Measurements from ENCODE around the gene ANGPTL2.
"Not testable (repeated sequence)": the region's sequence is repeated elsewhere in the genome, so short reads cannot be mapped to it uniquely, and the experiment has no call there.

Gene ANGPTL2, protein sequence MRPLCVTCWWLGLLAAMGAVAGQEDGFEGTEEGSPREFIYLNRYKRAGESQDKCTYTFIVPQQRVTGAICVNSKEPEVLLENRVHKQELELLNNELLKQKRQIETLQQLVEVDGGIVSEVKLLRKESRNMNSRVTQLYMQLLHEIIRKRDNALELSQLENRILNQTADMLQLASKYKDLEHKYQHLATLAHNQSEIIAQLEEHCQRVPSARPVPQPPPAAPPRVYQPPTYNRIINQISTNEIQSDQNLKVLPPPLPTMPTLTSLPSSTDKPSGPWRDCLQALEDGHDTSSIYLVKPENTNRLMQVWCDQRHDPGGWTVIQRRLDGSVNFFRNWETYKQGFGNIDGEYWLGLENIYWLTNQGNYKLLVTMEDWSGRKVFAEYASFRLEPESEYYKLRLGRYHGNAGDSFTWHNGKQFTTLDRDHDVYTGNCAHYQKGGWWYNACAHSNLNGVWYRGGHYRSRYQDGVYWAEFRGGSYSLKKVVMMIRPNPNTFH

DNA sequence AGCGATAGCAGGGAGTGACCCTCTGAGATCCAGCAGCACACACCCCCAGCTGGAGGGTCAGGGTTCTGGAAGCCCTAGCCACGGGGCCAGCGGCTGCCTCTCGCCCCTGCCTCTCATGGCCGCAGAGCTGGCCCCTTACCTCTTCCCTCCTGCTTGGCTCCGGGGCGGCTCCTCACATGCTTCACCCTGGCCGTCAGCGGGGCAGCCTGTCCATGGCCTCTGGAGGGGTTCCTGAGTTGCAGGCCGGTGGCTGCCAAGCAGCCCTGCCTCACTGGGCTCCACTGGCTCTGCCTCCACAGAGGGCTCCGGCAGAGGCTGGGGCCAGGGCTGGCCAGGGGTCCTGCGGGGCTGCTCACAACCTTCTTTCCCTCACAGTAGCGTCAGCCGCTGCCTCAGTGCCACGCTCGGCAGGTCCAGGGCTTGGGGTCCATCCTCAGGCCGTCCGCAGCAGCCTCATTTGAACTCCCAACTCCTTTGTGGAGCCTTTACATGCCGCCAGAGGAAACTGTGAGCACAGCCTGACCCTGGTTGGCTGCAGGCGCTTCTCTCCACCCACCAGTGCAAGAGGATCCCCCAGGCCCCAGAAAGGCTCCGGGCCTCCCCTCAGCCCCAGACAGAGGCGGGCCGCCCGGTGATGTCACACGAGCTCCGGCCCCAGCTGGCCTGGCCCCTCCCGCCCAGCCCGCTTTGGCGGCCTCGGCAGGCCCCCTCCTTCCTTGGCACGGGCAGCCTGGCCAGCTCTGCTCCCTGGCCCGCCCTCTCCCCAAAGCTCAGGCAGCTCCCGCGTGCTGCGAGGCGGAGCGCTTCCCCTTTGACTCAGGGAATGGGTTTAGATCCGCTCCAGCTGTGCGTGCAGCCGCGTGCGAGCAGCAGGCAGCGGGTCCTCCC lies at the start of gene ANGPTL2:
ANGPTL2 (minus strand) TSS at position 460 of the 888 bp plus-strand sequence. CDS start 13,904 bp downstream, outside the sequence.
- no peak for DNase-seq (ENCODE audit: low read depth)

DNA sequence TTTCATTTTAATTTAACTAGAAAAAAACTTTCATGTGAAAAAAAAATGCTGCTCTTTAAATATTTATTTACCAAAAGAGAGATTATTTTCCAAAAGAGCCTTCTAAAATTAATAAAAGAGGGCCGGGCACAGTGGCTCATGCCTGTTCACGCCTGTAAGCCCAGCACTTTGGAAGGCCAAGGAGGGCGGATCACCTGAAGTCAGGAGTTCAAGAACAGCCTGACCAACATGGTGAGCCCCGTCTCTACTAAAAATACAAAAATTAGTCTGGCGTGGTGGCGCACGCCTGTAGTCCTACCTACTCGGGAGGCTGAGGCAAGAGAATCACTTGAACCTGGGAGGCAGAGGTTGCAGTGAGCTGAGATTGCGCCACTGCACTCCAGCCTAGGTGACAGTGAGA lies 48.9 kb upstream of the ANGPTL2 start:
- not testable (repeated sequence) for DNase-seq (ENCODE audit: low read depth)

DNA sequence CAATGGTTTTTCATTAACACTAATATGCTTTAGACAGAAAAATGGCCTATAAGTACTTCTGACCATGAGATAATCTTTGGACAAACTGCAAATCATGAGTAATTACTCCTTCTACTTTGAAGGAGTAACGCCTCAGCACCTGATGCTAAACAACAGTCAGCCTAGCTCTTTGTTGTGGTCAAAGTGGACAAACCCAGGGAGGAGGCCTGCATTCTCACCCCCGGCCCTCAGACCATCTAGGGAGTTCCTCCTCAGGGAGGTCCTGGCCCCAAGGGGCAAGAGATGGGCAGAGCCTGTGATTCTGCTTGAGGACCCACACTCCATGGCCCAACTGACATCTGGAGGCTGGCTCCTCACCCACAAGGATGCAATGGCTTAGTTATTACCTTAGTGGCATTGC lies 48.2 kb upstream of the ANGPTL2 start:
- no peak for DNase-seq (ENCODE audit: low read depth)

DNA sequence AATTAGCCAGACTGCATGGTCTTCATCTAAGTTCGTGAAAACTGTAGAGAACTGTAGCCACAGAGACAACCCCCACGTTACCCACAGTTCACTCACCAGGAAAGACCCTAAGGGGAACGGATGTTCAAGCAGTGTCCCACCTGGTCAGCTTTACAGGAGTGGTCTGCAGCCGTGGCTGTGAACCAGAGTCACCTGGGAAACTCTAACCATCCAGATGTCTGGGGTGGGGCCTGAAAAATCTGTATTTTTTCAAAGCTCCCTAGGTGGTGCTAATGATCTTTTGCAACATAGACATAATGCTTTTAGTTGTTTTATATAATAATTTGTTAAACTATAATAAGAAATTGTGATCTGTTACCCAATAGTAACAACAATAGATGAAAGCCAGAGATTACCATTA lies 47.7 kb upstream of the ANGPTL2 start:
- DNase-seq (ENCODE audit: low read depth), result no peak

DNA sequence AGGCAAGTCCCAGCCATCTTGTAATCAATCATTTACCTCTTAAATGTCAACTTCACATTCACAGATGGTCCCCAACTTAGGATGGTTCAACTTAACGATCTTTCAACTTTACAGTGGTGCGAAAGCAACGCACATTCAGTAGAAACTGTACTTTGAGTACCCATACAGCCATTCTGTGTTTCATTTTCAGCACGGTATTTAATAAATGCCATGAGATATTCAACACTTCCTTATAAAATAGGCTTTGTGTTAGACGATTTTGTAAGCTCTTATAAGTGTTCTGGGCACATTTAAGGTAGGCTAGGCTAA lies 47.1 kb upstream of the ANGPTL2 start:
- no peak for DNase-seq (ENCODE audit: low read depth)

DNA sequence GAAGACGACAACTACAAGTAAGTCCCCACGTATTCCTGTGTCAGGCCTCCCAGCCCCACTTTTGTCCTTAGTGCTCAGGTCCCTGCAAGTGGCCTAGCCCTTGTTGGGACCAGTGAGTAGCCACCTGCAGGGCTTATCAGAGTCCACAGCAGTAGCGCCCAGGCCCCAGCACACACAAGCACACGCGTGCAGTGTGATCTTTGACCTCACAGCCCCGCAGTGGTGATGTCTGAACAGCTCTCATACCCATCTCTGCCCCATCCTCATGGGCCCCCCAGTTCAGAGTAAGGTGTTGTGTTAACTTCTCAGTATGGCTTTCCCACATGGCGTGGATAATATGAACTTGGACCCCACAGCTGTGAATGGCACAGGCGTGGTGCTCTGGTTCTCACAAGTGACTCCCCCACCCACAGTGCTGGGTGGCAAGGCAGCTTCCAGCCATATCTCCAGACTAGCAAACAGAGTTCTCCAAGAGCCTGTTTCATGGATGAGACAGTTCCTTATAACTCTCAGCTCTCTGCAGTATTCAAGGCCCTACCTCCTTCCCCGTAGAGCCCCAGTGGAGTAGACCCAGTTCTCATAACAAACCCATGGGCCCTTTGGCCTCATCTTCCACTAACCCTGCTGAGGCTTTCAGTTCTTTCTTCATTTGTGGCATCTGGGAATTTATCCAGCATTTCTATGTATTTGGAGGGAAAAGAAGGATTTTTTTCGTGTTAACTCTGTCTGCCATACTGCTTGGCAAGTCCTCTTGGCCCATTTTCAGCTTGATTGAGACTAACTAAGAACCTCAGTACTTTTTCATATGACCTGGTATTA lies 46.5 kb upstream of the ANGPTL2 start:
- no peak for DNase-seq (ENCODE audit: low read depth)

DNA sequence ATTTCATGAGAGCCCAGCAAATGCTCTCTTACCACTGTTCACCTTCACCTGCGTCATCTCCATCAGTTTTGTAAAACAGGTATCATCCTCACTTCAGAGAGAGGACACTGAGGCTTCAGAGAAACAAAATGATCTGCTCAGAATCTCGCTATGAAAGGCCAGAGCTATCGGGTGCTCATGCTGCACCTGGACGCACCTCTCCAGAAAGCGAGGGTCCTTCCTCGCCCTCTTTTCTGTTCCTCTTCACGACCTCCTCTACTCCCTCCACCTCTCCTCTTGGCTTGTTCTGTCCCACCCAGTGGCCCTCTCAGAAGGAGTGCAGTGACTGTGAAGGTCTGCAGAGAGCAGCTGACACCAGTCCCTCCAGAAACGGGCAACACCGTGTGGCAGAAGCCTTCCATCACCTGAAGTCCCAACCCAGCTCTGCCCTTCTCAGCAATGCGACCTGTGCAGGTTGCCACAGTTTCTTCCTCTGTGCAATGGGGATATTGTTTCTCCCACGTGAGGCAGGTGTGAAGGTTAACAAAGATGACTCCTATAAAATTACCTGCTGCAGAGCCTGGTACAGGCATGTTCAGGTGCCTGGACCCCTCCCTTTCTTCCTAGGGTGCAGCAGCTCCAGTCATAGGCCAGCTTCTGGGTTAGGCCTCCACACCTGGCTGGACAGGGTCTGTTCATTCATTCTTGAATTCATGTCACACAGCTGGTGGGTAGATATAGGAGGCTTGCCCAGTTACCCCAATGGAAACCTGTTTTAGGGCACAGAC lies 45.3 kb upstream of the ANGPTL2 start:
- no peak for DNase-seq (ENCODE audit: low read depth)

DNA sequence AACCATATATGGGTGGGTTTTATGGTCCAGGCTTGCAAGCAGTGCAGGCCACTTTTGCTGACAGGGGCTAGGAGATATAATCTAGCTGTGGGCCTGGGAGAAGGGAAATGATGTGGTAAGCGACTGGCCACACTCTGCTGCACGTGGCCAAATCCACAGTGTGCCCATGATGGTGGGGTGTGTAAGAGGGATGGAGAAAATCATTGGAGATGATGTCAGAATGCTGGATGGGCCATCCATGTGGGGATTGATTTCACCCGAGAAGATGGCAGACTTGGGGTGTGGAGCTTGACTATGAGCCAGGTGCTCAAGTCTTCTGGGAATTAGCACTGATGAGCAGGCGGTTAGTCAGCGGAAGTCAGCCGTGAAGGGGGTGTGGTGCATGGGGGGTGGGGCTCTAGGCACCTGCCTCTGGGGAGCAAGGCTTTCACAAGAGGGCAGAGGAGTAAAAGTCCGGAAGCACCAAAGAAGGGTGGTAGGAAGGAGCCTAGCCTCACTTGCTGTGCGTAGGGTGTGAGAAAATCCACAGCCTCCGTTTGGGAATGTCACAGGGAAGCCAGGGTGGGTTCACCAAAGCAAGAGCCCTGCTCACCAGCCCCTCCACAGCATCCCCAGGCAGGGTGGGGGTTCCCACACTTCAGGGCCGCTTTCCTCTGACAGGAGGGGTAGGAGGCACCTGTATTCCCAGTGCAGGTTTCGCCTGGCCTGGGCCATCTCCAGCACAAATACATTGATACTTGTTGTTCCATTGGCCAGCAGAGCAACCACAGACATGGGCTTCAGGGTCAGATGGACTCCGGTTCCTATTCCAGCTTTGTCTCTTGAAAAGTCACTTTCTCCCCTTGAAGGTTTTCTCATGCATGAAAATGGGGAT lies 44.5 kb upstream of the ANGPTL2 start:
- DNase-seq (ENCODE audit: low read depth), result no peak

DNA sequence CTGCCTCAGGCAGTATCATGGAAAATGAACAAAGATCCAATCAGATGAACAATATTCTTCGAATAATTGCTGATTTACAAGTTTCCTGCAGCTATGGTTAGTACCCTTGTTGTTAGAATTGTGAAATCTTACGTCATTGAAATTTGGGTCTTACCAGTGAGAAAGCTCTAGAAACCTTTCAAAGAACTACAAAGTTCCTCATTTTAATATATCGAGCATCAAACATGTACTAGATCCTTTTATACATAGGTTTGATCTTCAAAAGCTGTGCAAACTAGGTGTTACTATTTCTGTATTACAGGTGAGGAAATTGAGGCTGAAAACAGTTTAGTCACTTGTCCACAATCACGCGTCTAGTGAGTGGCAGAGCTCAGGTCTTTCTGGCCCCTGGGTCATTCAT lies 43.7 kb upstream of the ANGPTL2 start:
- no peak for DNase-seq (ENCODE audit: low read depth)

DNA sequence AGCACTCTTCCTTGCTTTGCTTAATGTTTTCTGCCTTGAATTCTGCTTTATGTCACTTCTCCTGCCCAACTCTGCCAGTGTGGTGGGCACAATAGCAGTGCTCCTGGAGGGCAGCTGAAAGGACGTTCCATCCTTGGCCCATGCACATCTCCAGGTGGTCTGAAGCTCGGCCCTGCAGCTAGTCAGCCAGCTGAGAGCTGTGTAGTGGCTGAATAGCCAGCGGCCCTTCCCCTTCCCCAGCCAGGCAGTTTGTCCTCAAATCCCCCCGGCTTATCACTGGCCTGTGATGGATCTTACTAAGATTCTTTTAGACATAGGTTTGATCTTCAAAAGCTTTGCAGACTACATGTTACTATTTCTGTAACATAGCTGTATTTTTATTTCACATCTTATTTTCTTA lies 42.7 kb upstream of the ANGPTL2 start:
- no peak for DNase-seq (ENCODE audit: low read depth)

DNA sequence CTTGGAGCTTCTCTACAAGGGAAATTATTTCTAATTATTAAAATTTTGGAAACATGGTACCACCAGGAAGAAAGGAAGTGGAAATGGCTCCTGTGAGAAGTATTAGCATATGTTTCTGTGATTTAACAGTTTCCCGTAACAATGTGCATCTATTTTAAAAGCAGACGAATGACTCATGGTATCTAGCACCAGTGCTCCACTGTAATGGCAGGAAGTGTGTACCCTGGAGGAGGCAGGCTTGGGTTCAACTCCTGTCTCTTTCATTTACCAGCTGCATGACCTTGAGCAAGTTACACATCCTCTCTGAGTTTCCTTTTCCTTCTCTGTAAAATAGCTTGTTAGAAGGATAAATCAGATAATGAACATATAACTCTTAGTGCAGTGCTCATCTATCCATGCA lies 41.0 kb upstream of the ANGPTL2 start:
- no peak for DNase-seq (ENCODE audit: low read depth)

DNA sequence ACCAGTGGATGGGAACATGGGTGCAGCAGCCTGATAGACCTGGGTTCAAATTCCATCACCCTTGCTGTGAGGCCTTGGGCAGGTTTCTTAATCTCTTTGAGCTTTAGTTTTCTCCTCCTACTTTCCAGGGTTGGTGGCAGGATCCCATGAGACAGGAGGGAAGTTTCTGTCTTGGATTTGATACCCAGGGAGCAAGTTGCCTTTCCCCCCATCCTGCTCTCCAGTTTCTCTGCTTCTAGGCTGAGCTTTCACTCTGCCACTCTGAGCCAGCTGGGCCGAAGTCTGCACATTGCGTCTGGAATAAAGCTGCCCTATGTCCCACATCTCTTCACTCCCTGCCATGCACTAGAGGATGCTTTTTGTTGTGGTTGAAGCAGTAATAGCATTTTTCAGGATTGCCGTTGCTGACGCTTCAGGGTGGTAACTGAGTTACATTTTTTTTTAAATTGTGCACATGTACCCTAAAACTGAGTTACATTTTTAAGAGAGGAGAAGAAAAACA lies 40.5 kb upstream of the ANGPTL2 start:
- no peak for DNase-seq (ENCODE audit: low read depth)

DNA sequence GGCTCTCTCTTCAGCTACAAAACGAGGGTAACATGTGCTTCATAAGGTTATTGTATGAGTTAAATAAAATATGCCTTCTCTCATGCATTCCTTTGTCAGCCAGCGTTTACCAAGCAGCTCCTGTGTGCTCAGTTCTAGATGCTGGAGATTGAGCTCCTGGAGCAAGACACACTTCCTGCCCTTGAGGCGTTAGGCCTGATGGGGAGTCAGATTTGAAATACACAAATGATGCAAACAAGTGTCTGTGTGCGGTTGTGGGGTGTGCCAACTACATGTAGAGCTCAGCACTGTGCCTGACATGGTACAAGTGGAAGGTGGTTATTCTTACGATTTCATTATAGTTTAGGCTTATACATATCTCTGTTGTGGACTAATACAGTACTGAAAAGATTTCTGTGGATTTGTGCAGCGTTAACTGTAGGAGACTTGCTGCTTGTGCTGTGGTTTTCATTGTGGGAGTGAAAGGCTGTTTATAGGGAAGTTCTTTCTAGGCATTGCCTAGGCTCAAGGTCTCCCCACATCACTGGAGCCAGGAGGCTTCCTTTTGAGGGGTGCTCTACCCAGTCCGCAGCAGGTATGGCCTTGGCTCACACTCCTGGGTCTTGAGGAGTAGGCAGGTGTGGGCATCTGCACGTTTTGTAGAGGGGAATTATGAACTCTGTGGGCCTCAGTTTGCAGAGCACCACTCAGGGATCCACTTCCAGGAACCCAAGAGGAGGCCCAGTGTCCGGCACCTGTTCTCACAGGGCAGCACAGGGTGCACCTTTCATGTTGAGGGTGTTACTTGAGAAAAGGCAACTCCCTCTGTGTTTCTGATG lies 39.8 kb upstream of the ANGPTL2 start:
- no peak for DNase-seq (ENCODE audit: low read depth)

DNA sequence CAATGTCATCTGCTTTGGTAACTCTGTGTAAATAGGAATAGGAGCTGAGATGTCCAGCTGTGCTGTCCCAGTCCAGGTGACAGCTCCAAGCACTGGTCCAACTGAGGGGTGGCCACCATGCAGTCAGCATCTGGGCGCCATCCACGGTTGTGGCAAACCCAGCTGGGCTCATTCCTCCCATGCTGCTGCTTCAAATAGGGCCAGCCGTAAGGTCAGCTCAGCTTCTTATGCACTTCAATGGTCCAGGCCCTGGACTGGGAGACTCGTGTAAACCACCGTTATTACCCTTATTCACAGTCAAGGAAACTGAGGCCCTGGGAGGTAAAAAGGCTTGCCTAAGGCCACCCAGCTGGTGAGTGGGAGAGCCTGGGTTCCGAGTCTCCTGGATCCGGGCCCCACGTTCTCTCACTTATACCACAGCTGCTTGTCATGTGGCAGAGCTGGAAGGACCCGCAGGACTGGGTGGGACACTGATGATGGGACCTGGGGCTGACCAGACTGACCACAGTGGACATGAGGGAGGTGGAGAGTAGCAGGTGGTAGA lies 38.7 kb upstream of the ANGPTL2 start:
- DNase-seq (ENCODE audit: low read depth), result no peak

DNA sequence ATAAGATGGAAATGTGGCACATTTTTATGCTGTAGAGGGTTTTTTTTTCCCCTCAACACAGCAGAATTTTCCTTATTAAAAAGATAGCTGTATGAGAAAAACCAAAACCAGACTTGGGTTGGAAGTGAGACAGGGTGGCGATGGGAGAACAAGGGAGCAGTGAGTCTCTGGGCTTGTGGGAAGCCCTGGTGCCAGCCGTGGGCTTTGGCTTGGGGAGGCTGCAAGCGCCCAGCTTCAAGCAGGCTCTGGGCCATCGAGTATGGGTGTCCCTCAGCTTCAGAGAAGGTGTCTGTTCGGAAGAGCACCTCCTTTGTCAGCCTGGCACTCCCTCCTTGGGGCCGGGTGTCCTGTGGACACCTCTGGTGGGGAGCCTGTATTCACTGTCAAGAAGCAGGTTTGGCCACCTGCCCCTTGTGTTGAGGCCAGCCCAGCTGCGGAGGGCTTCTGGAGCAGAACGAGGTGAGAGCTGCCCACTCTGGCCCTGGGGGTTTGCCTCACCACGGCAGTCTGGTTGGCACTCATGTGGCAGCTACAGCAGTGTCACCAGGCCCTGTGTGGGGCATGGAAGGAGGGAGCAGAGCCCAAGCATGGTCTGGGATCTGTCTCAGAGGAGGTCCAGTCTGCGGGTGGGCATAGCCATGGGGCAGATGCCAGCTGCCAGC lies 37.6 kb upstream of the ANGPTL2 start:
- no peak for DNase-seq (ENCODE audit: low read depth)

DNA sequence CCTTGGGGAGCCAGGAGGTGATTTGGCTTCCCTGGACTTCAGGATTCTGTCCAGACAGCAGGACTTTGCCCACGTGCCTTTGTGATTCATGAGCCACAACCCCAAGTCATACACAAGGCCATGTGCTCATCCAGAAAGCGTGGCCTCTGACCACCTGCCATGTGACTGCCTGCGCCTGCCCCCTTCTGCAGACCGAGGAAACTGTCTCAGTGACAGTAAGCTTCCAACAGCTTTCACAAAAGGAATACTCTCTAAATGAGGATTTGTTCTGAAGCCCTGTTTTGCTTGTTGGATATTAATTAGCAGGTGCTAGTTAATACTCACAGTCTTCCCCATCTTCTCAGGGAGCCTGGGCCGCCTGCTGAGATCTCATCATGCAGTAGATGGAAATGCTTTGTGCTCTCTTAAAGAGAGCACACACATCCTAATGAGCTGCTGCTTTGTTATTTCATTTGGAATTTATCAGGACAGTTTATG lies 36.9 kb upstream of the ANGPTL2 start:
- DNase-seq (ENCODE audit: low read depth), result no peak

DNA sequence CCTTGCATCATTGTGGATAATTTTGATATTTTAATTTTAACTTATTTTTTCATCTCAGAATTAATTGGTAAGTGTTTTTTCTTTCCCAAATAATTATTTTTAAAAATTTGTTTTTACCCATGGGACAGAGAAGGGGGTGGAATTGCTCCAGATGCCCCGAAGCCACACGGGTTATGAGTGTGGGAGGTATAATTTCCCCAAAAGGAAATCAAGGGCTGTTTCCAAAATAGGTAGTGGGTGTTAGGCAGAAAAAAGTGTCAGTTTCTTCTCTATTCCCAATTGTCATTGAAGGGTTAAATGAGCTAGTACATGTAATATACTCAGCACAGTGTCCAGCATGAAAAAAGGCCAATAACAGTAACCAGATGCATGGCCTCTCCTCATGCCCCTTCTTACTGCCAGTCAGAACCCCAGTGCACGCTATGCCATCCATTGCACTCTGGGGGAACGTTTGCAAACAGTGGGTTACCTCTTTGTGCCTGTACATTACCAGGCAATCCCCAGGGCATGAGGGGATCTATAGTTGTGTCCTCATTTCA lies 36.4 kb upstream of the ANGPTL2 start:
- no peak for DNase-seq (ENCODE audit: low read depth)

DNA sequence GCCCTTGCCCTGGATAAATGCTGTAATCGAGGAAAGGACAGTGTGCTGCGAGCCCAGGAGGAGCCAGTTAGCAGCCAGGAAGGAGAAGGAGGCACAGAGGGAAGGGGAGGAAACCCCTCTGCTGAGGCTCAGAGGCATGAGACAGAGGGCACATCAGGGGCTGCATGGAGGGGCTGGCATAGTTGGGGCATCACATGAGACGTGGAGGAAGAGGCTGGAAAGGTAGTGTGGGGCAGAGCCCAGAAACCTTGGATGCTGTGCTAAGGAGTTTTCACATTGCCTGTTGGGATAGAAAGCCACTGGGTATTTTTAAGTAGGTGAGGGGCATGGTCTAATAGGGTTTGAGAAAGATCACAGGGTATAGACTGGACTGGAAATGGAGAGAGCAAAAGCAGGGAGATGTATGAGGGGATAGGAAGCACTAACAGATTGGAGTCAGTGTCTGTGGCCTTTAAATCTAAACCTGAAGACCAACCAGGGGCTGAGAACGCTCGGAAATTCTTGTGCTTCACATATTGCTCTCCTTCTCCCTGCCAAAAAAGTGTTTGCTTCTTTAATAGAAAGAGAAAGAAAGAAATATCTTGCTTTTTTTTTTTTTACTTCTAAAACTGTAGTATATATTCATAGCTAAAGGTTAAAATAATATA lies 33.0 kb upstream of the ANGPTL2 start:
- no peak for DNase-seq (ENCODE audit: low read depth)
